ENCODE measurements around the gene ACAN. TPM values are rescaled to one million over a fixed set of nuclear protein-coding genes. Genes with fewer than 3 reads are reported as not detected.

The ACAN gene
- total and polyA plus RNA-seq, 10 of the 15 experiments (the other 5 are each of a cell fraction or from before 2014, with no cell fraction given): not detected

DNA sequence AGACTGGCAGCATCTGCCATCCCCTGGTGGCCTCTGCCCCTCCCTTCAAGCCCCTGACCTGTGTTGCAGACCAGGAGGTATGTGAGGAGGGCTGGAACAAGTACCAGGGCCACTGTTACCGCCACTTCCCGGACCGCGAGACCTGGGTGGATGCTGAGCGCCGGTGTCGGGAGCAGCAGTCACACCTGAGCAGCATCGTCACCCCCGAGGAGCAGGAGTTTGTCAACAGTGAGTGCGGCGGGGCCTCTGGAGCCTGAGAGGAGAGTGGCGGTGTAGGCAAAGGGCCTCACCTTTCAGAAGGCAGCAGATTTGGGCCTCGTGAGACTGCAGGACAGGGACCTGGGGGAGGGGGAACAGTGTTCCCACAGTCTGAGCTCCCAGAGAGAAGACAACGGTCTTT, 68.1 kb downstream of the ACAN start:
- in situ Hi-C loops (cut with MboI): no loop called here
- no peaks in the 10 kb centered on the region for H3K79me2 ChIP-seq (ENCODE audit: control insufficient read depth, insufficient read depth, low read length)
- DNase-seq (ENCODE audit: low read depth, low spot score): no peak
- POLR2A ChIA-PET: no interaction called here
- no peaks in the 10 kb centered on the region for H3K4me1 ChIP-seq (ENCODE audit: control insufficient read depth, insufficient read depth, low read length)
- TF ChIP-seq BRCA1 (IDR thresholded peaks at IDR 0.05; ENCODE audit: low read depth, low read length) (no peak), CEBPB (IDR thresholded peaks at IDR 0.05; ENCODE audit: borderline replicate concordance in 1 of 2, low read depth in 2 of 2, low read length in 2 of 2) (no peak), ZNF622 (IDR thresholded peaks at IDR 0.05) (no peak), PAX8 (IDR thresholded peaks at IDR 0.05) (no peak), POLR2AphosphoS2 (IDR thresholded peaks at IDR 0.05; ENCODE audit: low read depth, low read length) (no peak), IRF3 (IDR thresholded peaks at IDR 0.05) (no peak), JUND (IDR thresholded peaks at IDR 0.05; ENCODE audit: low read depth, low read length) (no peak), RFX5 (IDR thresholded peaks at IDR 0.05; ENCODE audit: low read depth, low read length) (no peak), ZSCAN29 (IDR thresholded peaks at IDR 0.05) (no peak), WRNIP1 (IDR thresholded peaks at IDR 0.05; ENCODE audit: borderline replicate concordance, low read depth, low read length) (no peak), MYB (IDR thresholded peaks at IDR 0.05; ENCODE audit: borderline replicate concordance, low read depth, low read length) (no peak), NRF1 (conservative IDR thresholded peaks at IDR 0.05; ENCODE audit: low read depth, low read length) (no peak), ZBTB40 (IDR thresholded peaks at IDR 0.05; ENCODE audit: borderline replicate concordance) (no peak), SREBF1 (IDR thresholded peaks at IDR 0.05; ENCODE audit: low read length) (no peak), SRF (IDR thresholded peaks at IDR 0.05; ENCODE audit: low read depth in 2 of 2, low read length in 2 of 2) (no peak)
- CTCF ChIA-PET: no interaction called here
- no peaks in the 10 kb centered on the region; a peak in 2 of 4 replicates for H3K27me3 ChIP-seq (replicated peaks in 1 of 2; ENCODE audit: control insufficient read depth in 2 of 2, insufficient read depth in 2 of 2, low read length in 1 of 2)
- no peak overlapping the region for H3K9ac ChIP-seq (ENCODE audit: control insufficient read depth, insufficient read depth, low read length)
- ATAC-seq: no peak
- 54% methylated on average over 14 of the region's 14 CpGs for WGBS (ENCODE audit: insufficient coverage, insufficient replicate concordance, low lambda C conversion rate, missing lambda C conversion rate)
- intact Hi-C loops (cut with micrococcal nuclease; ENCODE audit: unreplicated experiment): no loop called here
- no TSS peak for BruUV-seq (replicated peaks)
- H3K9me3 ChIP-seq (replicated peaks; ENCODE audit: control insufficient read depth, insufficient read depth, low read length): no peaks in the 10 kb centered on the region
- no peaks in the 10 kb centered on the region for H4K20me1 ChIP-seq (ENCODE audit: control insufficient read depth, insufficient read depth)
- RAD21 ChIA-PET (ENCODE audit: unreplicated experiment): no interaction called here
- no peak for FAIRE-seq
- SMC1A ChIA-PET (ENCODE audit: uncharacterized antibody, unreplicated experiment): no interaction called here
- H3K36me3 ChIP-seq (ENCODE audit: control insufficient read depth in 2 of 2, insufficient read depth in 2 of 2, low read length in 1 of 2): no peaks in the 10 kb centered on the region
- H3K27ac ChIP-seq (ENCODE audit: control insufficient read depth, insufficient read depth): no peak overlapping the region
- no peak overlapping the region for H2AFZ ChIP-seq (ENCODE audit: control insufficient read depth, low read depth, low read length)
- H3K4me2 ChIP-seq (ENCODE audit: control insufficient read depth, insufficient read depth): no peak overlapping the region
- H3K4me3 ChIP-seq: no peak overlapping the region

Data from GM12878 (cell line).